HEK293T (cell line): ENCODE measurements around the gene ING4.

Experiments used
- ARNT ChIP-seq: fragments of 450-650 bp; IDR thresholded peaks from 2 replicates; pipeline ENCODE4 v1.6.1; 2017; ENCODE audit warnings: mild to moderate bottlenecking
- BHLHE40 ChIP-seq: fragments of 450-650 bp; IDR thresholded peaks from 2 replicates; pipeline ENCODE4 v1.6.1; 2016; ENCODE audit warnings: mild to moderate bottlenecking, moderate library complexity, borderline replicate concordance
- CTBP1 ChIP-seq: fragments of 450-650 bp; IDR thresholded peaks from 2 replicates; pipeline ENCODE4 v1.6.1; 2016; ENCODE audit warnings: borderline replicate concordance
- ELF4 ChIP-seq: fragments of 450-650 bp; IDR thresholded peaks from 2 replicates; pipeline ENCODE4 v1.6.1; 2017; ENCODE audit warnings: antibody characterized with exemption
- FOXA1 ChIP-seq: fragments of 450-650 bp; IDR thresholded peaks from 2 replicates; pipeline ENCODE4 v1.6.1; 2016; ENCODE audit warnings: mild to moderate bottlenecking
- FOXM1 ChIP-seq: fragments of 450-650 bp; IDR thresholded peaks from 2 replicates; pipeline ENCODE4 v1.6.1; 2017; ENCODE audit warnings: mild to moderate bottlenecking, borderline replicate concordance
- HDGF ChIP-seq: fragments of 450-650 bp; IDR thresholded peaks from 2 replicates; pipeline ENCODE4 v1.6.1; 2017; ENCODE audit warnings: antibody characterized with exemption, borderline replicate concordance
- L3MBTL2 ChIP-seq: fragments of 450-650 bp; conservative IDR thresholded peaks from 2 replicates; pipeline ENCODE4 v1.6.1; 2016; ENCODE audit warnings: mild to moderate bottlenecking
- LEF1 ChIP-seq: fragments of 450-650 bp; IDR thresholded peaks from 2 replicates; pipeline ENCODE4 v1.6.1; 2017; ENCODE audit warnings: mild to moderate bottlenecking, borderline replicate concordance
- NFRKB ChIP-seq: fragments of 450-650 bp; IDR thresholded peaks from 2 replicates; pipeline ENCODE4 v1.6.1; 2016; ENCODE audit warnings: mild to moderate bottlenecking, moderate library complexity
- SP1 ChIP-seq: fragments of 450-650 bp; IDR thresholded peaks from 2 replicates; pipeline ENCODE4 v1.6.1; 2017
- SUZ12 ChIP-seq: fragments of 450-650 bp; IDR thresholded peaks from 2 replicates; pipeline ENCODE4 v1.6.1; 2016; ENCODE audit warnings: mild to moderate bottlenecking
- TARDBP ChIP-seq: fragments of 450-650 bp; IDR thresholded peaks from 2 replicates; pipeline ENCODE4 v1.6.1; 2016
- TF ChIP-seq, protein P1 (sequence below): fragments of 450-650 bp; IDR thresholded peaks from 2 replicates; pipeline ENCODE4 v1.6.1; 2016

- no peak for TF ChIP-seq FOXA1
- TF ChIP-seq FOXM1 = no peak
- no peak for TF ChIP-seq NFRKB
- no peak for TF ChIP-seq SP1
- TF ChIP-seq ARNT = no peak
- no peak for TF ChIP-seq BHLHE40
- TF ChIP-seq SUZ12 = no peak
- TF ChIP-seq, protein P1, sequence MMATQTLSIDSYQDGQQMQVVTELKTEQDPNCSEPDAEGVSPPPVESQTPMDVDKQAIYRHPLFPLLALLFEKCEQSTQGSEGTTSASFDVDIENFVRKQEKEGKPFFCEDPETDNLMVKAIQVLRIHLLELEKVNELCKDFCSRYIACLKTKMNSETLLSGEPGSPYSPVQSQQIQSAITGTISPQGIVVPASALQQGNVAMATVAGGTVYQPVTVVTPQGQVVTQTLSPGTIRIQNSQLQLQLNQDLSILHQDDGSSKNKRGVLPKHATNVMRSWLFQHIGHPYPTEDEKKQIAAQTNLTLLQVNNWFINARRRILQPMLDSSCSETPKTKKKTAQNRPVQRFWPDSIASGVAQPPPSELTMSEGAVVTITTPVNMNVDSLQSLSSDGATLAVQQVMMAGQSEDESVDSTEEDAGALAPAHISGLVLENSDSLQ = no peak
- TF ChIP-seq LEF1 = no peak
- no peak for TF ChIP-seq CTBP1
- no peak for TF ChIP-seq TARDBP
- TF ChIP-seq HDGF = no peak
- no peak for TF ChIP-seq ELF4
- TF ChIP-seq L3MBTL2 = no peak
Observed at GRCh38 chr12:6650832-6651231, 12.1 kb downstream of the ING4 start.
